Keratinocyte (primary cell): Measurements from ENCODE around the gene CNR1. TPM values are rescaled to one million over a fixed set of nuclear protein-coding genes. Genes with fewer than 3 reads are reported as not detected.

Experiments
- DNase-seq: peaks from one replicate; pipeline ENCODE4 v3.0.0-alpha.2; 2011; ENCODE audit warnings: low read depth, missing footprints, low spot score
- FAIRE-seq: peaks from 2 replicates; lab custom pipeline; 2011; peaks lifted over from hg19 to GRCh38; lab: Jason Lieb, UNC
- H2AFZ ChIP-seq: 2 replicates; pipeline ENCODE4 v1.6.0; 2012; ENCODE audit warnings: low read length, control low read depth, inconsistent platforms; ENCODE audit not compliant: control insufficient read depth
- H3K27ac ChIP-seq: 2 replicates; pipeline ENCODE4 v1.5.1; 2011; ENCODE audit warnings: low read length; ENCODE audit not compliant: control insufficient read depth, insufficient read depth
- H3K27me3 ChIP-seq: 3 replicates; pipeline ENCODE4 v1.6.0; 2011; ENCODE audit warnings: low read length; ENCODE audit not compliant: control insufficient read depth, insufficient read depth; ENCODE audit errors: extremely low read depth
- H3K36me3 ChIP-seq, 2 experiments: 2 replicates in 1 of 2; 3 replicates in 1 of 2; pipeline ENCODE4 v1.5.1; 2011; ENCODE audit warnings: low read length in 2 of 2, mild to moderate bottlenecking in 1 of 2; ENCODE audit not compliant: control insufficient read depth in 2 of 2, insufficient read depth in 2 of 2; ENCODE audit errors: extremely low read depth in 1 of 2
- H3K4me1 ChIP-seq: 3 replicates; pipeline ENCODE4 v1.5.1; 2011; ENCODE audit warnings: low read length; ENCODE audit not compliant: control insufficient read depth, insufficient read depth; ENCODE audit errors: extremely low read depth
- H3K4me2 ChIP-seq: 3 replicates; pipeline ENCODE4 v1.6.0; 2011; ENCODE audit warnings: low read depth, low read length; ENCODE audit not compliant: control insufficient read depth, insufficient read depth; ENCODE audit errors: extremely low read depth
- H3K4me3 ChIP-seq, 3 experiments: fragments of 200-600 bp in 1 of 3; sonication (generic) in 1 of 3; 2 replicates in 2 of 3; 3 replicates in 1 of 3; pipeline ENCODE4 v1.5.1; 2011 to 2016; ENCODE audit warnings: low read length in 3 of 3, mild to moderate bottlenecking in 3 of 3, control low read depth in 2 of 3, inconsistent platforms in 1 of 3, low read depth in 1 of 3, mixed read lengths in 1 of 3, mixed run types in 1 of 3, moderate library complexity in 1 of 3; ENCODE audit not compliant: control insufficient read depth in 2 of 3, insufficient read depth in 2 of 3; ENCODE audit errors: extremely low read depth in 1 of 3
- H3K79me2 ChIP-seq: 2 replicates; pipeline ENCODE4 v1.6.0; 2012; ENCODE audit warnings: low read length; ENCODE audit not compliant: control insufficient read depth, insufficient read depth
- H3K9ac ChIP-seq: 3 replicates; pipeline ENCODE4 v1.6.0; 2011; ENCODE audit warnings: low read length; ENCODE audit not compliant: control insufficient read depth, insufficient read depth; ENCODE audit errors: extremely low read depth
- H3K9me1 ChIP-seq: 3 replicates; pipeline ENCODE4 v1.6.0; 2011; ENCODE audit warnings: low read length; ENCODE audit not compliant: control insufficient read depth, insufficient read depth; ENCODE audit errors: extremely low read depth
- H3K9me3 ChIP-seq: 2 replicates; pipeline ENCODE4 v1.5.1; 2012; ENCODE audit warnings: low read depth, low read length; ENCODE audit not compliant: control insufficient read depth
- H4K20me1 ChIP-seq: 3 replicates; pipeline ENCODE4 v1.6.0; 2011; ENCODE audit warnings: low read length; ENCODE audit not compliant: control insufficient read depth, insufficient read depth; ENCODE audit errors: extremely low read depth
- EZH2 ChIP-seq: IDR thresholded peaks from one replicate; pipeline ENCODE4 v1.6.1; 2012; ENCODE audit warnings: inconsistent platforms, mild to moderate bottlenecking, low read length, moderate library complexity
- dilution Hi-C: fragments of 300-500 bp; cut with MboI; formaldehyde crosslinking; loops from one replicate; pipeline ENCODE4 v1.7.0; 2020; ENCODE audit warnings: low sequenced_read_pairs; ENCODE audit not compliant: extremely low pct_ligation_motif_present
- polyA plus RNA-seq, 5 experiments: library from polyadenylated mRNA; depleted of rRNA in 3 of 5; stranded (reverse) in 3 of 5; stranded (forward) in 1 of 5; unstranded in 1 of 5; fragments of >200 nt; gene quantifications; 1 replicate in 1 of 5; 2 replicates in 3 of 5; 3 replicates in 1 of 5; pipeline versions ENCODE4 v1.2.1 to v1.2.3, GENCODE V29; 2011 to 2012; ENCODE audit warnings: missing spikeins in 2 of 5, low read depth in 1 of 5, low replicate concordance in 1 of 5
- TF ChIP-seq, protein P1 (sequence below), 3 experiments: IDR thresholded peaks in 1 of 3; conservative IDR thresholded peaks in 1 of 3; optimal IDR thresholded peaks in 1 of 3; 2 replicates in 2 of 3; 3 replicates in 1 of 3; pipeline versions ENCODE3 to v1.5.1; 2011; ENCODE audit warnings: low read length in 3 of 3, mild to moderate bottlenecking in 3 of 3, moderate library complexity in 2 of 3, control low read depth in 1 of 3, inconsistent platforms in 1 of 3; ENCODE audit not compliant: insufficient read depth in 2 of 3; ENCODE audit errors: extremely low read depth in 1 of 3

Gene CNR1
- polyA plus RNA-seq, 1 donor (not counting 4 experiments of a cell fraction or from before 2014, with no cell fraction given): not detected

DNA sequence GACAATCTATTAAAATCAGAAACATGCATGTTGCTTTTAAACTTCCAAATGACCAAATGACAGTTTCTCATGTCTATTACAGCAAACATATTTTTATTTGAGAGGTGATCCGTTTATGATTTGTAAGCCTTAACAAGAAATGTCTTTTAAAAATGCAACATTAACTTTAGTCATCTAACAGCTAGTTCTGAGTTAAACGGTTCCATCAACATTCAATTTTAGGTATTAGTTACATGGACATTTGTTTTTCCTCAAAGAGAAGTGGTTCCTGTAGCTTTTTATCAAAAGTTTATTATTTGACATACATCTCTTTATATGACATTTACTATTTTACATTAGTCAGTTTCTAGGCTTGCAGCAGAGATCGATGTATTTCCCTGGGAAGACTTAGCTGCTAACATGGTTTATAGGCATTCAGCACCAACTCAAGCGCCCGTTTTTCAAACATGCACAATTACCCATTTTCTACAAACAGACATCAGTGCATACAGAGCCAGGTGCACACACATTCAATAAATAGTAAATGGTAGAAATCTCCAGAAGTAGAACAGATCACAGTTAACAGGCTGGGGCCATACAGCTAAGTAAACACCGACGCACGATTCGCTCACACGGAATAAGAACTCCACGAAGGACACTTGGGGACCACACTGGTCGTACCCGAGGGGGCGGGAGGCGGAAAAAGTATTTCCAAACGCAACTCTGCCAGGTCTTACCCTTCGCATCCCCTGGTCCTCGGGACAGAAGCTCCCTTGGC, 882 bp downstream of the CNR1 start:
- Histone ChIP-seq H3K4me3 (peak overlapping the region in 1 of 3 experiments; percentile 49), H3K79me2 (no peaks in the 10 kb centered on the region), H3K27me3 (peaks cover 51% of the 10 kb centered on the region), H3K4me1 (peaks cover 6% of the 10 kb centered on the region), H3K4me2 (peak overlapping the region; percentile 67), H3K9me3 (no peaks in the 10 kb centered on the region), H4K20me1 (peaks cover 3% of the 10 kb centered on the region), H3K9ac (no peak overlapping the region), H3K36me3 (no peaks in the 10 kb centered on the region), H3K27ac (no peak overlapping the region), H3K9me1 (no peaks in the 10 kb centered on the region), H2AFZ (peak overlapping the region; percentile 6)
- DNase-seq (no peak), FAIRE-seq (no peak)
- dilution Hi-C loops: no loop called here
- peak; percentile 50 for TF ChIP-seq EZH2
- TF ChIP-seq, protein P1, sequence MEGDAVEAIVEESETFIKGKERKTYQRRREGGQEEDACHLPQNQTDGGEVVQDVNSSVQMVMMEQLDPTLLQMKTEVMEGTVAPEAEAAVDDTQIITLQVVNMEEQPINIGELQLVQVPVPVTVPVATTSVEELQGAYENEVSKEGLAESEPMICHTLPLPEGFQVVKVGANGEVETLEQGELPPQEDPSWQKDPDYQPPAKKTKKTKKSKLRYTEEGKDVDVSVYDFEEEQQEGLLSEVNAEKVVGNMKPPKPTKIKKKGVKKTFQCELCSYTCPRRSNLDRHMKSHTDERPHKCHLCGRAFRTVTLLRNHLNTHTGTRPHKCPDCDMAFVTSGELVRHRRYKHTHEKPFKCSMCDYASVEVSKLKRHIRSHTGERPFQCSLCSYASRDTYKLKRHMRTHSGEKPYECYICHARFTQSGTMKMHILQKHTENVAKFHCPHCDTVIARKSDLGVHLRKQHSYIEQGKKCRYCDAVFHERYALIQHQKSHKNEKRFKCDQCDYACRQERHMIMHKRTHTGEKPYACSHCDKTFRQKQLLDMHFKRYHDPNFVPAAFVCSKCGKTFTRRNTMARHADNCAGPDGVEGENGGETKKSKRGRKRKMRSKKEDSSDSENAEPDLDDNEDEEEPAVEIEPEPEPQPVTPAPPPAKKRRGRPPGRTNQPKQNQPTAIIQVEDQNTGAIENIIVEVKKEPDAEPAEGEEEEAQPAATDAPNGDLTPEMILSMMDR (optimal IDR thresholded peaks at IDR 0.05 in 1 of 3, IDR thresholded peaks at IDR 0.05 in 1 of 3, conservative IDR thresholded peaks at IDR 0.05 in 1 of 3; ENCODE audit: extremely low read depth in 1 of 3, insufficient read depth in 2 of 3, low read length in 3 of 3): no peak

DNA sequence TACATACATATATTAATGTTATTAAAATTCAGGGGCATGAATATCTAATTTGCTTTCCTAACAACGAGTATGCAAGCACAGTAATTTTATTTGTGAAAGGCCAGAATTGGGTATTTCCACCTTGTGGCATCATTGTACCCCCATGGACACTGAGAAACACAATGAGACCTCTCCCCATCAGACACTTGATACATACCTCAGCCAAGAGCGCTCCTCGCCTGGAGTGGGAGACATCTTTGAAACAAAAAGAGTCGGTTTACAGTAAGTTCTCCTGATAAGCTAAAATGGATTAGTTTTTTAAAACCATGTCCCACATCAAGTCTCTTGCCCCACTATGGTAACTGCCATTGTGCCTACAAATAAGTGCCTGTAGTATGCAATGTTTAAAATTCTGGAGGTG, 2.1 kb downstream of the CNR1 start:
- H3K4me3 ChIP-seq: no peak overlapping the region
- H3K9me3 ChIP-seq: no peaks in the 10 kb centered on the region
- H3K36me3 ChIP-seq: no peaks in the 10 kb centered on the region
- H3K4me1 ChIP-seq: peaks cover 6% of the 10 kb centered on the region
- H2AFZ ChIP-seq: no peak overlapping the region
- H3K9ac ChIP-seq: no peak overlapping the region
- no peak for FAIRE-seq
- no peak overlapping the region for H3K27ac ChIP-seq
- no peaks in the 10 kb centered on the region for H3K9me1 ChIP-seq
- no peaks in the 10 kb centered on the region for H3K79me2 ChIP-seq
- no peak for TF ChIP-seq EZH2
- TF ChIP-seq, protein P1 (optimal IDR thresholded peaks at IDR 0.05 in 1 of 3, IDR thresholded peaks at IDR 0.05 in 1 of 3, conservative IDR thresholded peaks at IDR 0.05 in 1 of 3; ENCODE audit: extremely low read depth in 1 of 3, insufficient read depth in 2 of 3, low read length in 3 of 3): no peak
- no peak overlapping the region for H3K4me2 ChIP-seq
- dilution Hi-C loops: no loop called here
- H4K20me1 ChIP-seq: peaks cover 3% of the 10 kb centered on the region
- no peak for DNase-seq
- peaks cover 51% of the 10 kb centered on the region for H3K27me3 ChIP-seq
